ENCODE measurements around the gene WDR90.

DNA sequence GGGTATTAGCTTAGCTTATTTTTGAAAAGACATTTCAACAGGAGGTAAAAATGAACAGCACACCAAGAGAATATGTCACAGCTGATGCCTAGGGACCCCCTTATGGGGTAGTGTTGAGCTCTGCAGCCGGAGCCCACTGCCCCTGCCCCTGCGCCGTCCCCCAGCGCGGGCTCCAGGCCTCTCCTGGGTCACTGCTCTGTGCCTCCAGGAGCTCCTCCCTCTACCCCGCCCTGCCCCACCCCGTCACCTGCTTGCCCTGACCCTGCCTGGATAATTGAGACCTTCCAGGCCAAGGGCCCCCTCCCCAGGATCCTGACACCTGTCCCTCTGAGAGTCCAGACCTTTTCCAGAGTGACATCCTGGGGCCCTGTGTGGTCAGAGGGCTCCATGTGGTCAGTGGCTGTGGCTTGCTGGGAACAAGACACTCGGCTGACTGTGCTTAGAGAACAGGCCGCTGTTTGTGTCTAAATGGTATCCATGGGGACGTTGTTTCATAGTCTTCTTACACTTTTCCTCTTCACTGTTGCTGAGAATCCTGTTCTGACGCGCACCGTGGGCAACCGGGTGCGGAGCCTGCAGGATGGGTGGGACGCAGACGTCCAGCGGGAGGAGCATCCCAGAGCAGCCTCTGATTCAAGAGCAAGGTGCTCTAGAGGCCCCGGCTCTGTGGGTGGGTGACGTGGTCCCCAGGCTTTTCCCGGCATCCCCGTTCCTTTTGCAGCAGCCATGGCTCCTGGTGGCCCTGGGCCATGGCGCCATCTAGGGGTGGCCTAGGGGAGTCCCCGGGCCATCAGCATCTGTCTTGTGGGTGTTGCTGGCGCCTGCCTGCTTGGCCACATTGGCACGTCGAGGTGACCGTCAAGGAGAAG is 38.4 kb upstream of the WDR90 start:
- no peak for TF ChIP-seq POLR2A (IDR thresholded peaks at IDR 0.05; ENCODE audit: extremely low read depth, insufficient read length)
- TF ChIP-seq, protein P1, sequence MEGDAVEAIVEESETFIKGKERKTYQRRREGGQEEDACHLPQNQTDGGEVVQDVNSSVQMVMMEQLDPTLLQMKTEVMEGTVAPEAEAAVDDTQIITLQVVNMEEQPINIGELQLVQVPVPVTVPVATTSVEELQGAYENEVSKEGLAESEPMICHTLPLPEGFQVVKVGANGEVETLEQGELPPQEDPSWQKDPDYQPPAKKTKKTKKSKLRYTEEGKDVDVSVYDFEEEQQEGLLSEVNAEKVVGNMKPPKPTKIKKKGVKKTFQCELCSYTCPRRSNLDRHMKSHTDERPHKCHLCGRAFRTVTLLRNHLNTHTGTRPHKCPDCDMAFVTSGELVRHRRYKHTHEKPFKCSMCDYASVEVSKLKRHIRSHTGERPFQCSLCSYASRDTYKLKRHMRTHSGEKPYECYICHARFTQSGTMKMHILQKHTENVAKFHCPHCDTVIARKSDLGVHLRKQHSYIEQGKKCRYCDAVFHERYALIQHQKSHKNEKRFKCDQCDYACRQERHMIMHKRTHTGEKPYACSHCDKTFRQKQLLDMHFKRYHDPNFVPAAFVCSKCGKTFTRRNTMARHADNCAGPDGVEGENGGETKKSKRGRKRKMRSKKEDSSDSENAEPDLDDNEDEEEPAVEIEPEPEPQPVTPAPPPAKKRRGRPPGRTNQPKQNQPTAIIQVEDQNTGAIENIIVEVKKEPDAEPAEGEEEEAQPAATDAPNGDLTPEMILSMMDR (IDR thresholded peaks at IDR 0.05; ENCODE audit: low read depth, low read length): peak; percentile 24

Measured in NB4 (cell line).